Measurements from ENCODE around the gene NUAK2.
A peak's percentile ranks its signal among the peaks of the same experiment; 100 is the strongest.

NUAK2 gene

GRCh38 chr1:205353612-205354011 lies 32.1 kb upstream of the NUAK2 start:
- Histone ChIP-seq H3K4me1 (ENCODE audit: insufficient read depth, insufficient read length) (peaks cover 43% of the 10 kb centered on the region), H3K9me3 (ENCODE audit: insufficient read depth, low read length) (no peaks in the 10 kb centered on the region), H3K4me3 (ENCODE audit: insufficient read length, low read depth) (no peak overlapping the region), H3K27me3 (ENCODE audit: insufficient read depth, insufficient read length) (no peaks in the 10 kb centered on the region), H3K36me3 (ENCODE audit: insufficient read depth, insufficient read length, low read length) (no peaks in the 10 kb centered on the region), H3K9ac (ENCODE audit: insufficient read length, low read depth) (no peak overlapping the region)
- TF ChIP-seq YY1 (IDR thresholded peaks at IDR 0.05; ENCODE audit: insufficient read depth, insufficient read length) (no peak), ZNF274 (IDR thresholded peaks at IDR 0.05; ENCODE audit: low read depth, low read length) (no peak), SUZ12 (IDR thresholded peaks at IDR 0.05; ENCODE audit: extremely low read depth, insufficient read depth, insufficient read length) (no peak)
- no peak for DNase-seq (ENCODE audit: low read depth, low spot score)

- H3K27me3 ChIP-seq (ENCODE audit: insufficient read depth, insufficient read length) = no peaks in the 10 kb centered on the region
- H3K9me3 ChIP-seq (ENCODE audit: insufficient read depth, low read length) = no peaks in the 10 kb centered on the region
- no peak for TF ChIP-seq ZNF274 (IDR thresholded peaks at IDR 0.05; ENCODE audit: low read depth, low read length)
- TF ChIP-seq YY1 (IDR thresholded peaks at IDR 0.05; ENCODE audit: insufficient read depth, insufficient read length) = no peak
- TF ChIP-seq SUZ12 (IDR thresholded peaks at IDR 0.05; ENCODE audit: extremely low read depth, insufficient read depth, insufficient read length) = no peak
- no peak overlapping the region for H3K4me3 ChIP-seq (ENCODE audit: insufficient read length, low read depth)
- H3K36me3 ChIP-seq (ENCODE audit: insufficient read depth, insufficient read length, low read length) = no peaks in the 10 kb centered on the region
- no peak overlapping the region for H3K9ac ChIP-seq (ENCODE audit: insufficient read length, low read depth)
- DNase-seq (ENCODE audit: low read depth, low spot score) = no peak
- peaks cover 47% of the 10 kb centered on the region for H3K4me1 ChIP-seq (ENCODE audit: insufficient read depth, insufficient read length)
These were observed 31.6 kb upstream of the NUAK2 start for GRCh38 chr1:205353191-205353590.

- no peaks in the 10 kb centered on the region for H3K27me3 ChIP-seq (ENCODE audit: insufficient read depth, insufficient read length)
- TF ChIP-seq ZNF274 (IDR thresholded peaks at IDR 0.05; ENCODE audit: low read depth, low read length) (no peak), SUZ12 (IDR thresholded peaks at IDR 0.05; ENCODE audit: extremely low read depth, insufficient read depth, insufficient read length) (no peak), YY1 (IDR thresholded peaks at IDR 0.05; ENCODE audit: insufficient read depth, insufficient read length) (no peak)
- H3K36me3 ChIP-seq (ENCODE audit: insufficient read depth, insufficient read length, low read length) = no peaks in the 10 kb centered on the region
- peaks cover 48% of the 10 kb centered on the region for H3K4me1 ChIP-seq (ENCODE audit: insufficient read depth, insufficient read length)
- no peak overlapping the region for H3K9ac ChIP-seq (ENCODE audit: insufficient read length, low read depth)
- H3K4me3 ChIP-seq (ENCODE audit: insufficient read length, low read depth) = no peak overlapping the region
- DNase-seq (ENCODE audit: low read depth, low spot score) = no peak
- no peaks in the 10 kb centered on the region for H3K9me3 ChIP-seq (ENCODE audit: insufficient read depth, low read length)
These were observed 30.6 kb upstream of the NUAK2 start for GRCh38 chr1:205351984-205352713.

- Histone ChIP-seq H3K9ac (ENCODE audit: insufficient read length, low read depth) (peak overlapping the region; percentile 79), H3K27me3 (ENCODE audit: insufficient read depth, insufficient read length) (peaks cover 9% of the 10 kb centered on the region), H3K4me1 (ENCODE audit: insufficient read depth, insufficient read length) (peaks cover 43% of the 10 kb centered on the region), H3K4me3 (ENCODE audit: insufficient read length, low read depth) (no peak overlapping the region), H3K36me3 (ENCODE audit: insufficient read depth, insufficient read length, low read length) (no peaks in the 10 kb centered on the region), H3K9me3 (ENCODE audit: insufficient read depth, low read length) (no peaks in the 10 kb centered on the region)
- peak; percentile 77 for DNase-seq (ENCODE audit: low read depth, low spot score)
- TF ChIP-seq YY1 (IDR thresholded peaks at IDR 0.05; ENCODE audit: insufficient read depth, insufficient read length) (no peak), SUZ12 (IDR thresholded peaks at IDR 0.05; ENCODE audit: extremely low read depth, insufficient read depth, insufficient read length) (no peak), ZNF274 (IDR thresholded peaks at IDR 0.05; ENCODE audit: low read depth, low read length) (no peak)
These were observed 29.2 kb upstream of the NUAK2 start for GRCh38 chr1:205350691-205351141.

- TF ChIP-seq SUZ12 (IDR thresholded peaks at IDR 0.05; ENCODE audit: extremely low read depth, insufficient read depth, insufficient read length) (no peak), ZNF274 (IDR thresholded peaks at IDR 0.05; ENCODE audit: low read depth, low read length) (no peak), YY1 (IDR thresholded peaks at IDR 0.05; ENCODE audit: insufficient read depth, insufficient read length) (no peak)
- Histone ChIP-seq H3K4me1 (ENCODE audit: insufficient read depth, insufficient read length) (peaks cover 43% of the 10 kb centered on the region), H3K9ac (ENCODE audit: insufficient read length, low read depth) (peak overlapping the region; percentile 79), H3K36me3 (ENCODE audit: insufficient read depth, insufficient read length, low read length) (no peaks in the 10 kb centered on the region), H3K27me3 (ENCODE audit: insufficient read depth, insufficient read length) (peaks cover 15% of the 10 kb centered on the region), H3K9me3 (ENCODE audit: insufficient read depth, low read length) (no peaks in the 10 kb centered on the region), H3K4me3 (ENCODE audit: insufficient read length, low read depth) (no peak overlapping the region)
- no peak for DNase-seq (ENCODE audit: low read depth, low spot score)
These were observed 28.6 kb upstream of the NUAK2 start for GRCh38 chr1:205350124-205350523.

- Histone ChIP-seq H3K36me3 (ENCODE audit: insufficient read depth, insufficient read length, low read length) (no peaks in the 10 kb centered on the region), H3K4me3 (ENCODE audit: insufficient read length, low read depth) (no peak overlapping the region), H3K9me3 (ENCODE audit: insufficient read depth, low read length) (no peaks in the 10 kb centered on the region), H3K4me1 (ENCODE audit: insufficient read depth, insufficient read length) (peaks cover 41% of the 10 kb centered on the region), H3K9ac (ENCODE audit: insufficient read length, low read depth) (no peak overlapping the region), H3K27me3 (ENCODE audit: insufficient read depth, insufficient read length) (peaks cover 27% of the 10 kb centered on the region)
- no peak for TF ChIP-seq YY1 (IDR thresholded peaks at IDR 0.05; ENCODE audit: insufficient read depth, insufficient read length)
- TF ChIP-seq ZNF274 (IDR thresholded peaks at IDR 0.05; ENCODE audit: low read depth, low read length) = no peak
- no peak for DNase-seq (ENCODE audit: low read depth, low spot score)
These were observed 27.3 kb upstream of the NUAK2 start for GRCh38 chr1:205348554-205349487.

Measured in NT2/D1 (cell line).